H1 (cell line): Measurements from ENCODE around the gene DERL3. TPM values are rescaled to one million over a fixed set of nuclear protein-coding genes. Genes with fewer than 3 reads are reported as not detected.

Experiments
- CTCF ChIA-PET: fragments of 300-600 bp; sonication (Branson Sonifier 250); formaldehyde crosslinking; loops from one replicate; lab custom pipeline; 2021; ENCODE audit not compliant: partially characterized antibody; lab: Charles Lee
- POLR2A ChIA-PET: fragments of 300-600 bp; sonication (Branson Sonifier 250); formaldehyde crosslinking; loops from one replicate; lab custom pipeline; 2021; ENCODE audit warnings: inconsistent platforms; ENCODE audit not compliant: partially characterized antibody; lab: Charles Lee
- DNase-seq, 2 experiments: peaks; one replicate each; pipeline versions ENCODE4 v3.0.0 to v3.0.0-alpha.2; 2010 to 2022; ENCODE audit warnings: low spot score in 2 of 2, low read depth in 1 of 2, mixed read lengths in 1 of 2
- FAIRE-seq: peaks from 2 replicates; lab custom pipeline; 2011; peaks lifted over from hg19 to GRCh38; lab: Jason Lieb, UNC
- H2AFZ ChIP-seq: 2 replicates; pipeline ENCODE4 v1.8.1; 2012; ENCODE audit warnings: low read length, inconsistent platforms
- H2AK5ac ChIP-seq: 2 replicates; pipeline ENCODE4 v1.6.1; 2013; ENCODE audit warnings: low read depth, low read length
- H2BK120ac ChIP-seq: replicated peaks from 2 replicates; pipeline ENCODE3; 2013; ENCODE audit warnings: low read depth, low read length, inconsistent platforms
- H2BK12ac ChIP-seq: 2 replicates; pipeline ENCODE4 v1.6.1; 2013; ENCODE audit warnings: low read depth, low read length
- H2BK15ac ChIP-seq: 2 replicates; pipeline ENCODE4 v1.6.1; 2013; ENCODE audit warnings: low read length
- H2BK20ac ChIP-seq: 2 replicates; pipeline ENCODE4 v1.6.1; 2013; ENCODE audit warnings: low read length
- H2BK5ac ChIP-seq: 2 replicates; pipeline ENCODE4 v1.6.1; 2013; ENCODE audit warnings: low read depth, low read length
- H3K14ac ChIP-seq: 2 replicates; pipeline ENCODE4 v1.6.1; 2013; ENCODE audit warnings: inconsistent platforms; ENCODE audit not compliant: insufficient read length
- H3K18ac ChIP-seq: 2 replicates; pipeline ENCODE4 v1.6.1; 2013; ENCODE audit warnings: low read length; ENCODE audit errors: extremely low read depth
- H3K23ac ChIP-seq: 2 replicates; pipeline ENCODE4 v1.6.1; 2013; ENCODE audit warnings: inconsistent platforms; ENCODE audit not compliant: insufficient read length
- H3K23me2 ChIP-seq: 2 replicates; pipeline ENCODE4 v1.6.1; 2013; ENCODE audit warnings: low read depth, low read length
- H3K27ac ChIP-seq: 2 replicates; pipeline ENCODE4 v1.6.1; 2011; ENCODE audit warnings: low read depth, low read length, inconsistent platforms
- H3K27me3 ChIP-seq, 4 experiments: replicated peaks in 1 of 4; 1 replicate in 1 of 4; 2 replicates in 3 of 4; pipeline versions ENCODE4 v1.6.1 to v1.8.1; 2011 to 2013; ENCODE audit warnings: low read length in 3 of 4, mild to moderate bottlenecking in 3 of 4, inconsistent platforms in 2 of 4, mixed read lengths in 2 of 4, moderate library complexity in 1 of 4; ENCODE audit not compliant: control insufficient read depth in 3 of 4, insufficient read depth in 3 of 4; ENCODE audit errors: extremely low read depth in 1 of 4
- H3K36me3 ChIP-seq, 4 experiments: 2 replicates each; pipeline versions ENCODE4 v1.6.1 to v1.8.1; 2011 to 2013; ENCODE audit warnings: mild to moderate bottlenecking in 4 of 4, low read length in 3 of 4, moderate library complexity in 2 of 4, control low read depth in 1 of 4, inconsistent platforms in 1 of 4; ENCODE audit not compliant: insufficient read depth in 4 of 4, control insufficient read depth in 2 of 4
- H3K4ac ChIP-seq: replicated peaks from 2 replicates; pipeline ENCODE3; 2013; ENCODE audit warnings: low read length, low read depth, mixed read lengths, inconsistent platforms; ENCODE audit not compliant: insufficient read length
- H3K4me1 ChIP-seq, 4 experiments: replicated peaks in 1 of 4; 1 replicate in 1 of 4; 2 replicates in 3 of 4; pipeline versions ENCODE4 v1.6.1 to v1.8.1; 2011 to 2013; ENCODE audit warnings: low read length in 3 of 4, inconsistent platforms in 2 of 4, mixed read lengths in 1 of 4; ENCODE audit not compliant: insufficient read depth in 4 of 4, control insufficient read depth in 3 of 4
- H3K4me2 ChIP-seq, 2 experiments: 2 replicates each; pipeline versions ENCODE4 v1.6.1 to v1.8.1; 2011 to 2013; ENCODE audit warnings: low read depth in 2 of 2, low read length in 2 of 2, control low read depth in 1 of 2, inconsistent platforms in 1 of 2, mild to moderate bottlenecking in 1 of 2; ENCODE audit not compliant: insufficient read depth in 1 of 2
- H3K4me3 ChIP-seq, 4 experiments: fragments of 200-600, 300-600 bp in 1 of 4; sonication (generic), shearing (Covaris generic), sonication (Bioruptor Twin) in 1 of 4; 2 replicates each; pipeline versions ENCODE4 v1.5.1 to v1.8.1; 2011 to 2016; ENCODE audit warnings: low read length in 4 of 4, low read depth in 3 of 4, control low read depth in 2 of 4, inconsistent platforms in 2 of 4, mild to moderate bottlenecking in 2 of 4, mixed read lengths in 1 of 4, moderate library complexity in 1 of 4; ENCODE audit not compliant: insufficient read depth in 2 of 4; ENCODE audit errors: extremely low read depth in 1 of 4
- H3K56ac ChIP-seq: replicated peaks from 2 replicates; pipeline ENCODE3; 2013; ENCODE audit warnings: low read depth, mild to moderate bottlenecking, mixed read lengths, low read length, inconsistent platforms; ENCODE audit not compliant: insufficient read length
- H3K79me1 ChIP-seq: 2 replicates; pipeline ENCODE4 v1.6.1; 2013; ENCODE audit warnings: low read depth, low read length, control low read depth
- H3K79me2 ChIP-seq, 2 experiments: 2 replicates each; pipeline versions ENCODE4 v1.6.1 to v1.8.1; 2012 to 2013; ENCODE audit warnings: low read length in 2 of 2, mild to moderate bottlenecking in 2 of 2, inconsistent platforms in 1 of 2; ENCODE audit not compliant: insufficient read depth in 2 of 2, control insufficient read depth in 1 of 2
- H3K9ac ChIP-seq, 4 experiments: replicated peaks in 1 of 4; 1 replicate in 1 of 4; 2 replicates in 3 of 4; pipeline versions ENCODE4 v1.6.1 to v1.8.1; 2011 to 2013; ENCODE audit warnings: low read depth in 3 of 4, low read length in 3 of 4, control low read depth in 2 of 4, mild to moderate bottlenecking in 2 of 4, moderate library complexity in 2 of 4, inconsistent platforms in 1 of 4; ENCODE audit errors: extremely low read depth in 1 of 4
- H3K9me3 ChIP-seq, 2 experiments: 2 replicates each; pipeline versions ENCODE4 v1.6.1 to v1.8.1; 2012 to 2013; ENCODE audit warnings: mild to moderate bottlenecking in 2 of 2, moderate library complexity in 2 of 2, control low read depth in 1 of 2, inconsistent platforms in 1 of 2, low read depth in 1 of 2, low read length in 1 of 2, mixed read lengths in 1 of 2; ENCODE audit not compliant: insufficient read depth in 2 of 2
- H4K20me1 ChIP-seq, 2 experiments: replicated peaks in 1 of 2; 2 replicates each; pipeline versions ENCODE3 to v1.8.1; 2011 to 2013; ENCODE audit warnings: inconsistent platforms in 2 of 2, low read length in 2 of 2, mild to moderate bottlenecking in 1 of 2; ENCODE audit not compliant: insufficient read depth in 2 of 2, control insufficient read depth in 1 of 2
- H4K5ac ChIP-seq: 2 replicates; pipeline ENCODE4 v1.6.1; 2013; ENCODE audit warnings: low read length, low read depth, mixed read lengths, inconsistent platforms; ENCODE audit not compliant: insufficient read length
- H4K8ac ChIP-seq: 2 replicates; pipeline ENCODE4 v1.8.0; 2013; ENCODE audit warnings: mild to moderate bottlenecking, moderate library complexity, low read length, inconsistent platforms; ENCODE audit not compliant: insufficient read depth; ENCODE audit errors: extremely low read depth
- H4K91ac ChIP-seq: replicated peaks from 2 replicates; pipeline ENCODE3; 2013; ENCODE audit warnings: low read length, mixed read lengths, inconsistent platforms; ENCODE audit not compliant: insufficient read length
- ASH2L ChIP-seq: fragments of 200-600, 300-600 bp; sonication (generic); IDR thresholded peaks from one replicate; pipeline ENCODE4 v1.7.1; 2017; ENCODE audit warnings: low read length
- HDAC2 ChIP-seq, 2 experiments: fragments of 300-600 bp in 1 of 2; sonication (generic) in 1 of 2; IDR thresholded peaks; 2 replicates each; pipeline ENCODE4 v1.6.1; 2011 to 2012; ENCODE audit warnings: low read depth in 2 of 2, low read length in 2 of 2, mild to moderate bottlenecking in 2 of 2, moderate library complexity in 2 of 2, borderline replicate concordance in 1 of 2, inconsistent platforms in 1 of 2
- KDM4A ChIP-seq: IDR thresholded peaks from one replicate; pipeline ENCODE4 v1.7.1; 2012; ENCODE audit warnings: low read depth, mild to moderate bottlenecking, moderate library complexity, low read length, inconsistent platforms; ENCODE audit not compliant: severe bottlenecking
- KDM5A ChIP-seq: fragments of 200-600 bp; IDR thresholded peaks from 2 replicates; pipeline ENCODE4 v1.7.1; 2012; ENCODE audit warnings: mild to moderate bottlenecking, low read length, inconsistent platforms, mixed read lengths
- POLR2A ChIP-seq, 2 experiments: IDR thresholded peaks; 1 replicate in 1 of 2; 2 replicates in 1 of 2; pipeline ENCODE4 v1.6.1; 2011; ENCODE audit warnings: low read depth in 2 of 2, low read length in 2 of 2, mild to moderate bottlenecking in 2 of 2; ENCODE audit errors: control extremely low read depth in 1 of 2
- RNF2 ChIP-seq: fragments of 200-900, 300-1000 bp; sonication (generic); IDR thresholded peaks from 2 replicates; pipeline ENCODE4 v1.7.1; 2016; ENCODE audit warnings: borderline replicate concordance, low read depth, mild to moderate bottlenecking, antibody characterized with exemption, low read length; ENCODE audit not compliant: poor library complexity, severe bottlenecking; ENCODE audit errors: missing control alignments
- SIN3A ChIP-seq, 2 experiments: IDR thresholded peaks in 1 of 2; conservative IDR thresholded peaks in 1 of 2; 2 replicates each; pipeline ENCODE4 v1.6.1; 2011 to 2012; ENCODE audit warnings: low read length in 2 of 2, improper control_type of control experiment in 1 of 2, low read depth in 1 of 2, mild to moderate bottlenecking in 1 of 2
- SIRT6 ChIP-seq: IDR thresholded peaks from one replicate; pipeline ENCODE4 v1.7.1; 2012; ENCODE audit warnings: low read length, inconsistent platforms
- SIX5 ChIP-seq: IDR thresholded peaks from 2 replicates; pipeline ENCODE4 v1.6.1; 2011; ENCODE audit warnings: mild to moderate bottlenecking, low read depth, low read length
- SP2 ChIP-seq: IDR thresholded peaks from 2 replicates; pipeline ENCODE4 v1.6.1; 2012; ENCODE audit warnings: mild to moderate bottlenecking, low read length, inconsistent platforms
- TCF12 ChIP-seq: IDR thresholded peaks from 2 replicates; pipeline ENCODE4 v1.6.1; 2011; ENCODE audit warnings: low read depth, mild to moderate bottlenecking, low read length
- YY1 ChIP-seq: IDR thresholded peaks from 2 replicates; pipeline ENCODE4 v1.6.1; 2011; ENCODE audit warnings: low read depth, mild to moderate bottlenecking, low read length
- WGBS, 2 experiments: shearing (Covaris generic) in 1 of 2; methylation state at CpG; one replicate each; pipeline versions ENCODE4 v1.1.6 to v1.1.7; 2013 to 2015; ENCODE audit warnings: low lambda C conversion rate in 2 of 2, mixed read lengths in 2 of 2, inconsistent platforms in 1 of 2, low coverage in 1 of 2, missing lambda C conversion rate in 1 of 2; ENCODE audit not compliant: insufficient replicate concordance in 2 of 2, insufficient coverage in 1 of 2, insufficient read length in 1 of 2; ENCODE audit errors: extremely low coverage in 1 of 2, missing lambda C conversion rate in 1 of 2; 5-methylcytosine and 5-hydroxymethylcytosine counted together
- polyA plus RNA-seq, 7 experiments: library from polyadenylated mRNA; depleted of rRNA in 3 of 7; stranded (reverse) in 5 of 7; unstranded in 2 of 7; fragments of >200 nt in 5 of 7; fragments of 200-250 nt in 2 of 7; gene quantifications; 1 replicate in 5 of 7; 2 replicates in 1 of 7; 4 replicates in 1 of 7; pipeline versions ENCODE4 v1.2.1 to v1.2.3, GENCODE V29; 2011 to 2013; ENCODE audit warnings: missing spikeins in 2 of 7, mixed read lengths in 2 of 7
- total RNA-seq: library from RNA; stranded (reverse); fragmentation: NEBNext Ultra II Directional; extraction: Animal tissue kit (Norgen Biotek cat#: 25700); gene quantifications from 2 replicates; pipeline ENCODE4 v1.2.1, GENCODE V29; 2021

DERL3 gene
- total and polyA plus RNA-seq, 2 of the 8 experiments (the other 6 are each of a cell fraction or from before 2014, with no cell fraction given), result 8.7 to 19.5 TPM

- Histone ChIP-seq H3K36me3 (peaks cover 0 to 27% (median 10%) of the 10 kb centered on the region in 4 experiments; a peak in 4 of 8 replicates), H3K9me3 (no peaks in the 10 kb centered on the region), H4K20me1 (peaks cover 6 to 29% of the 10 kb centered on the region in 2 experiments), H3K79me1 (peaks cover 4% of the 10 kb centered on the region; the same call in 1 of the 2 replicates), H3K4me2 (no peak overlapping the region), H3K56ac (no peak overlapping the region), H3K23me2 (no peaks in the 10 kb centered on the region), H3K23ac (no peak overlapping the region), H3K4me1 (peaks cover 0 to 2% (median 0%) of the 10 kb centered on the region in 4 experiments; a peak in 1 of 7 replicates), H2BK5ac (no peak overlapping the region), H2BK120ac (no peak overlapping the region), H2BK15ac (no peak overlapping the region), H3K18ac (no peak overlapping the region), H2AFZ (no peak overlapping the region), H3K14ac (no peak overlapping the region), H3K27ac (no peak overlapping the region), H3K27me3 (no peaks in the 10 kb centered on the region; a peak in 1 of 7 replicates), H4K8ac (no peak overlapping the region), H2BK20ac (no peak overlapping the region), H3K4me3 (no peak overlapping the region), H3K4ac (no peak overlapping the region), H3K9ac (no peak overlapping the region), H2AK5ac (no peak overlapping the region), H4K5ac (no peak overlapping the region), H3K79me2 (no peaks in the 10 kb centered on the region; a peak in 1 of 4 replicates), H4K91ac (no peak overlapping the region), H2BK12ac (no peak overlapping the region)
- POLR2A ChIA-PET, result interaction anchor here (1.3 kb wide), 1 partner anchor 64 kb away, joined by 3 read pairs; no protein-coding TSS in a partner anchor
- CTCF ChIA-PET, result interaction anchor here (0.6 to 1.2 kb wide), 2 partner anchors 14 to 43 kb away, joined by 3 to 4 read pairs; no protein-coding TSS in a partner anchor
- DNase-seq, result no peak
- no peak for FAIRE-seq
- 81% methylated on average over 11 of the region's 11 CpGs; no CpG with 5 or more reads in 1 of the 2 experiments for WGBS, 2 experiments
- no peak for TF ChIP-seq SIRT6
- TF ChIP-seq RNF2, result no peak
- TF ChIP-seq KDM4A, result no peak
- no peak for TF ChIP-seq TCF12
- no peak for TF ChIP-seq SIX5
- no peak for TF ChIP-seq HDAC2 (IDR thresholded peaks at IDR 0.05; ENCODE audit: borderline replicate concordance in 1 of 2, low read depth in 2 of 2, low read length in 2 of 2)
- TF ChIP-seq SP2, result no peak
- TF ChIP-seq POLR2A (IDR thresholded peaks at IDR 0.05; ENCODE audit: control extremely low read depth in 1 of 2, low read depth in 2 of 2, low read length in 2 of 2), result no peak
- no peak for TF ChIP-seq SIN3A (conservative IDR thresholded peaks at IDR 0.05 in 1 of 2, IDR thresholded peaks at IDR 0.05 in 1 of 2; ENCODE audit: low read depth in 1 of 2, low read length in 2 of 2)
- no peak for TF ChIP-seq ASH2L
- no peak for TF ChIP-seq KDM5A
- TF ChIP-seq YY1, result no peak
These were observed 6.4 kb downstream of the DERL3 start for GRCh38 chr22:23832226-23833016.
